Neural crest cell (in vitro differentiated cells): Measurements from ENCODE around the gene B3GAT2. TPM values are rescaled to one million over a fixed set of nuclear protein-coding genes. Genes with fewer than 3 reads are reported as not detected.

ENCODE experiments used
- DNase-seq: peaks from one replicate; pipeline ENCODE4 v3.0.0; 2021; ENCODE audit warnings: low read depth, mixed read lengths, low spot score
- H3K27ac Mint-ChIP-seq: one replicate; pipeline ENCODE4 v1.8.0; 2021; ENCODE audit warnings: mild to moderate bottlenecking, mixed read lengths; ENCODE audit not compliant: unreplicated experiment
- H3K27me3 Mint-ChIP-seq: 2 replicates; pipeline ENCODE4 v1.8.0; 2021; ENCODE audit warnings: low read depth, mild to moderate bottlenecking, mixed read lengths
- H3K36me3 Mint-ChIP-seq: 2 replicates; pipeline ENCODE4 v1.8.0; 2021; ENCODE audit warnings: low read depth, mild to moderate bottlenecking, mixed read lengths
- H3K4me1 Mint-ChIP-seq: 2 replicates; pipeline ENCODE4 v1.8.0; 2021; ENCODE audit warnings: mixed read lengths
- H3K4me3 Mint-ChIP-seq: one replicate; pipeline ENCODE4 v1.8.0; 2021; ENCODE audit warnings: mild to moderate bottlenecking, mixed read lengths
- H3K9me3 Mint-ChIP-seq: 2 replicates; pipeline ENCODE4 v1.8.0; 2021; ENCODE audit warnings: mixed read lengths
- total RNA-seq: library from RNA; stranded (reverse); gene quantifications from 2 replicates; pipeline ENCODE4 v1.2.1, GENCODE V29; 2021
- TF ChIP-seq, protein P1 (sequence below): fragments of 200-600 bp; sonication (generic); conservative IDR thresholded peaks from 2 replicates; pipeline ENCODE4 v1.5.0; 2021; ENCODE audit warnings: antibody characterized with exemption, mild to moderate bottlenecking

Gene B3GAT2
- total RNA-seq, 1 donor from 2014 or later = 1.2 TPM

DNA sequence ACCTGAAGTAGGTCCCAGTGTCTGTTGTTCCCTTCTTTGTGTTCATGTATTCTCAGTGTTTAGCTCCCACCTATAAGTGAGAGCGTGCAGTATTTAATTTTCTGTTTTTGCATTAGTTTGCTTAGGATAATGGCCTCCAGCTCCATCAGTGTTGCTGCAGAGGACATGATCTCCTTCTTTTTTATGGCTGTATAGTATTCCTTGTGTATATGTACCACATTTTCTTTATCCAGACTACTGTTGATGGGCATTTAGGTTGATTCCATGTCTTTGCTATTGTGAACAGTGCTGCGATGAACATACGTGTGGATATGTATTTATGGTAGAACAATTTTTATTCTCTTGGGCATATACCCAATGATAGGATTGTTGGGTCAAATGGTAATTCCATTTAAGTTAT lies 125.4 kb downstream of the B3GAT2 start:
- no peak overlapping the region for H3K27ac Mint-ChIP-seq
- no peaks in the 10 kb centered on the region for H3K27me3 Mint-ChIP-seq
- peaks cover 7% of the 10 kb centered on the region for H3K9me3 Mint-ChIP-seq
- DNase-seq = no peak
- no peak overlapping the region for H3K4me3 Mint-ChIP-seq
- H3K4me1 Mint-ChIP-seq = no peaks in the 10 kb centered on the region
- peaks cover 3% of the 10 kb centered on the region for H3K36me3 Mint-ChIP-seq
- TF ChIP-seq, protein P1, sequence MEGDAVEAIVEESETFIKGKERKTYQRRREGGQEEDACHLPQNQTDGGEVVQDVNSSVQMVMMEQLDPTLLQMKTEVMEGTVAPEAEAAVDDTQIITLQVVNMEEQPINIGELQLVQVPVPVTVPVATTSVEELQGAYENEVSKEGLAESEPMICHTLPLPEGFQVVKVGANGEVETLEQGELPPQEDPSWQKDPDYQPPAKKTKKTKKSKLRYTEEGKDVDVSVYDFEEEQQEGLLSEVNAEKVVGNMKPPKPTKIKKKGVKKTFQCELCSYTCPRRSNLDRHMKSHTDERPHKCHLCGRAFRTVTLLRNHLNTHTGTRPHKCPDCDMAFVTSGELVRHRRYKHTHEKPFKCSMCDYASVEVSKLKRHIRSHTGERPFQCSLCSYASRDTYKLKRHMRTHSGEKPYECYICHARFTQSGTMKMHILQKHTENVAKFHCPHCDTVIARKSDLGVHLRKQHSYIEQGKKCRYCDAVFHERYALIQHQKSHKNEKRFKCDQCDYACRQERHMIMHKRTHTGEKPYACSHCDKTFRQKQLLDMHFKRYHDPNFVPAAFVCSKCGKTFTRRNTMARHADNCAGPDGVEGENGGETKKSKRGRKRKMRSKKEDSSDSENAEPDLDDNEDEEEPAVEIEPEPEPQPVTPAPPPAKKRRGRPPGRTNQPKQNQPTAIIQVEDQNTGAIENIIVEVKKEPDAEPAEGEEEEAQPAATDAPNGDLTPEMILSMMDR = no peak

GRCh38 chr6:70823651-70824050 lies 133.2 kb downstream of the B3GAT2 start:
- H3K4me3 Mint-ChIP-seq = no peak overlapping the region
- TF ChIP-seq, protein P1 = no peak
- no peaks in the 10 kb centered on the region for H3K4me1 Mint-ChIP-seq
- H3K9me3 Mint-ChIP-seq = peaks cover 3% of the 10 kb centered on the region
- no peak for DNase-seq
- no peak overlapping the region for H3K27ac Mint-ChIP-seq
- no peaks in the 10 kb centered on the region for H3K27me3 Mint-ChIP-seq
- H3K36me3 Mint-ChIP-seq = peaks cover 3% of the 10 kb centered on the region

GRCh38 chr6:70821751-70822150 lies 135.1 kb downstream of the B3GAT2 start:
- Mint-ChIP-seq H3K4me3 (no peak overlapping the region), H3K27me3 (no peaks in the 10 kb centered on the region), H3K4me1 (no peaks in the 10 kb centered on the region), H3K27ac (no peak overlapping the region), H3K36me3 (peaks cover 3% of the 10 kb centered on the region), H3K9me3 (peaks cover 3% of the 10 kb centered on the region)
- TF ChIP-seq, protein P1 = no peak
- DNase-seq = no peak

- H3K27ac Mint-ChIP-seq = no peak overlapping the region
- H3K4me3 Mint-ChIP-seq = no peak overlapping the region
- H3K27me3 Mint-ChIP-seq = no peaks in the 10 kb centered on the region
- no peaks in the 10 kb centered on the region for H3K4me1 Mint-ChIP-seq
- no peak for DNase-seq
- H3K36me3 Mint-ChIP-seq = peaks cover 3% of the 10 kb centered on the region
- TF ChIP-seq, protein P1 = no peak
- peaks cover 3% of the 10 kb centered on the region for H3K9me3 Mint-ChIP-seq
Observed at GRCh38 chr6:70820778-70821177, 136.1 kb downstream of the B3GAT2 start.

DNA sequence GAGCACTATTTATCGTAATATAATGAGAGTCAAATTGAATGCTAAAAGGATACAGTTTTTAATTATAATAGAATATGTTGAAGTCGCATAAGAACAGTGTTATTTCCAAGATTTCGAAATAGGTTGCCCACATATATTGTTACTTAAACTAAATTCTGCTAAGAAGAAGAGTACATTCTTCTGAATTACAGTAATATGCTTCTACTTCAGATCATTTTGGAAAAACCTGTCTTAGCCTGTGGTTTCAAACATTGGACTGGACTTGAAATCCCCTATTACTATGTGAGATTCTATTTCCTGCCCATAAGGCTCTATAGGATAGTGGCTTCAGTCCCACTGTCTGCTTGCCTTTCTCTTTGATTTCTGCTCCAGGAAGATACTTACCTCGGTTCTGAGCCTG lies 137.2 kb downstream of the B3GAT2 start:
- no peak overlapping the region for H3K27ac Mint-ChIP-seq
- no peak overlapping the region for H3K4me3 Mint-ChIP-seq
- peaks cover 3% of the 10 kb centered on the region for H3K9me3 Mint-ChIP-seq
- H3K27me3 Mint-ChIP-seq = no peaks in the 10 kb centered on the region
- no peaks in the 10 kb centered on the region for H3K4me1 Mint-ChIP-seq
- H3K36me3 Mint-ChIP-seq = peaks cover 3% of the 10 kb centered on the region
- TF ChIP-seq, protein P1 = no peak
- no peak for DNase-seq

GRCh38 chr6:70813885-70814284 lies 143.0 kb downstream of the B3GAT2 start:
- no peaks in the 10 kb centered on the region for H3K4me1 Mint-ChIP-seq
- H3K9me3 Mint-ChIP-seq = no peaks in the 10 kb centered on the region
- TF ChIP-seq, protein P1 = no peak
- no peak for DNase-seq
- no peaks in the 10 kb centered on the region for H3K27me3 Mint-ChIP-seq
- no peak overlapping the region for H3K27ac Mint-ChIP-seq
- no peaks in the 10 kb centered on the region for H3K36me3 Mint-ChIP-seq
- no peak overlapping the region for H3K4me3 Mint-ChIP-seq
